Stimulated activated naive CD8-positive, alpha-beta T cell treated with anti-CD3 and anti-CD28 coated beads, Interleukin-15, amount 100 ng/mL, for 72 hours (primary cell): ENCODE data around the gene OCRL.
A peak's percentile ranks its signal among the peaks of the same experiment; 100 is the strongest.

ENCODE experiments used
- ATAC-seq: fragments of 150-1000 bp; cut with Tn5 transposase; 2 replicates; pipeline ENCODE4 v1.10.0; 2021; ENCODE audit warnings: mild to moderate bottlenecking, moderate library complexity
- DNase-seq, 2 donors: peaks; one replicate each; pipeline ENCODE4 v3.0.0; 2021 to 2022
- H3K27ac Mint-ChIP-seq, 2 donors: one replicate each; pipeline ENCODE4 v1.8.0; 2022; ENCODE audit warnings: mild to moderate bottlenecking in 2 of 2, mixed read lengths in 2 of 2, moderate library complexity in 2 of 2
- H3K27me3 Mint-ChIP-seq: one replicate; pipeline ENCODE4 v1.8.0; 2022; ENCODE audit warnings: mixed read lengths
- H3K4me1 Mint-ChIP-seq: one replicate; pipeline ENCODE4 v1.8.0; 2022; ENCODE audit warnings: mild to moderate bottlenecking, mixed read lengths
- H3K4me3 Mint-ChIP-seq, 2 donors: one replicate each; pipeline ENCODE4 v1.8.0; 2022; ENCODE audit warnings: mild to moderate bottlenecking in 2 of 2, mixed read lengths in 2 of 2, moderate library complexity in 1 of 2
- H3K9me3 Mint-ChIP-seq, 2 donors: one replicate each; pipeline ENCODE4 v1.8.0; 2022; ENCODE audit warnings: mixed read lengths in 2 of 2

OCRL gene

DNA sequence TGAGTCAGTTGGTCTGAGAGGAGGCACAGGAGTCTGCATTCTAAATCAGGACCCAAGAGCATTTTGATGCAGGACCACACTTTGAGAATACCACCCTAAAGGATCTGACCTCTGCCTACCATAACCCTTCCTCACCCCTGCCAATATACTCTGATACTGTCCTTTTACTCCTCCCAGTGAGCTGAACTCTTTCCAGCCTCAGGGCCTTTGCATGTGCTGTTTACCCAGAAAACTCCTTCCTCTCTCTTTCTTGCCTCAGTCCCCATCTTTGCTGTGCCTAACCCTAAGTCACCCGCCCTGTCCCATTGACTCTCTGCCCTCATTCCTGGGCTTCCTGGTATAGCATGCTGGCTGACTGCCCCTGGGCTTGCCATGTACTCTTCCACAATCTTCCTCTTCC is 54.7 kb downstream of the OCRL start:
- H3K4me1 Mint-ChIP-seq = peaks cover 5% of the 10 kb centered on the region
- H3K27me3 Mint-ChIP-seq = no peaks in the 10 kb centered on the region
- no peak for ATAC-seq
- no peaks in the 10 kb centered on the region for H3K9me3 Mint-ChIP-seq
- H3K27ac Mint-ChIP-seq = no peak overlapping the region
- DNase-seq = no peak
- no peak overlapping the region for H3K4me3 Mint-ChIP-seq

DNA sequence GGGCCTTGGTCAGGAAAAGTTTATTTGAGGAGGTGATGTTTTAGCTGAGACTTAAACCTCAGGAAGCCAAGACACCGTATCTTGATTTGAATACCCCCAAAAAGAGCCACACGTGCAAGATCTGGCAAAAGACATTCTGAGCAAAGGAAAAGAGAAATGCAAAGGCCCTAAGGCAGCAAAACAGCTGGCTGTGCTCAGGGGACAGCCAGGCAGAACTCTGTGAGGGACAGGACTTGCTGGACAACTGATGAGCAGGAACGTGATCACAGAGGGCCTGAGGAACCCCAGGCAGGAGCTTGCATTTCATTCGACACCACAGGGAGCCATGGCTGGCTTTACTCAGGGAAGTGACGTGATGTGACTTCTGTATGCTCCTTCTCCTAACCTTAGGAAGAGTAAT is 56.0 kb downstream of the OCRL start:
- no peaks in the 10 kb centered on the region for H3K9me3 Mint-ChIP-seq
- peaks cover 5% of the 10 kb centered on the region for H3K4me1 Mint-ChIP-seq
- no peaks in the 10 kb centered on the region for H3K27me3 Mint-ChIP-seq
- no peak overlapping the region for H3K4me3 Mint-ChIP-seq
- DNase-seq (no peak), ATAC-seq (no peak)
- H3K27ac Mint-ChIP-seq = no peak overlapping the region

GRCh38 chrX:129597905-129598304 is 57.8 kb downstream of the OCRL start:
- ATAC-seq (no peak), DNase-seq (no peak)
- Mint-ChIP-seq H3K9me3 (no peaks in the 10 kb centered on the region), H3K4me1 (peaks cover 8% of the 10 kb centered on the region), H3K27ac (no peak overlapping the region), H3K27me3 (no peaks in the 10 kb centered on the region), H3K4me3 (no peak overlapping the region)

DNA sequence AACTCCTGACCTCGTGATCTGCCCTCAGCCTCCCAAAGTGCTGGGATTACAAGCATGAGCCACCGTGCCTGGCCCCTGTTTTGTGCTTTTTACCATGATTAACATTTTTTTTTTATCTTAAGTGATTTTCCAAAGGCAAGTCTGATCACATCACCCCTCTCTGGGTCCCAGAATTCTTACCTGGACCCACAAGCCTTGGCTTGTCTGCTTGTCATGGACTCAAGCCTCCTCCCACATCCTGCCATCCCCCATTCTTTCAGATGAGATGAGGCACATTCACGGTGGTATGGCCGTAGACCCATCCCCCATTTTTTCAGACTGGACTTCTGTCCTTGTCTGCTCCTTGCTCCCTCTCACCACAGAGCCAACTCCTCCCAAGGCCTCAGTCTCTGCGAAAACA is 59.4 kb downstream of the OCRL start:
- no peak overlapping the region for H3K4me3 Mint-ChIP-seq
- H3K9me3 Mint-ChIP-seq = no peaks in the 10 kb centered on the region
- DNase-seq (no peak), ATAC-seq (no peak)
- no peaks in the 10 kb centered on the region for H3K27me3 Mint-ChIP-seq
- H3K4me1 Mint-ChIP-seq = peaks cover 22% of the 10 kb centered on the region
- H3K27ac Mint-ChIP-seq = no peak overlapping the region

DNA sequence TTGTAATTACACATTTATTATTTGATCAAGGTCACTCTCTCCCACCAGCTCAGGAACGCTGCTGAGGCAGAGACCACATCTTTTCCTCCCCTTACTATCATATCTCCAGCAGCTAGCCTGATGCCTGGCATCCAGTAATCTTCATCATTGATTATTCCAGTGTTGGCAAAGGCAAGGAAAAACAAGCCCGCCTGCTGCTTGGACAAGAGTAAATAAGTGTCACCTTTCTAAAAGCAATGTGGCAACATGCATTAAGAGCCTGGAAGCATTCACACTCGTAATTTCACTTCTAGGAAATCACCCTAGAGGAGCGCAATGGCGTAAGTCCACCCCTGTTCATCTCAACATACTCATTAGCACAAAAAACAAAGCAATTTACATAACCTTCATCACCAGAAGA is 59.9 kb downstream of the OCRL start:
- H3K4me1 Mint-ChIP-seq = peaks cover 27% of the 10 kb centered on the region
- H3K4me3 Mint-ChIP-seq = no peak overlapping the region
- H3K27ac Mint-ChIP-seq = no peak overlapping the region
- no peaks in the 10 kb centered on the region for H3K27me3 Mint-ChIP-seq
- DNase-seq (no peak), ATAC-seq (no peak)
- no peaks in the 10 kb centered on the region for H3K9me3 Mint-ChIP-seq

- Mint-ChIP-seq H3K27ac (no peak overlapping the region), H3K9me3 (no peaks in the 10 kb centered on the region), H3K4me3 (no peak overlapping the region), H3K4me1 (peaks cover 35% of the 10 kb centered on the region), H3K27me3 (no peaks in the 10 kb centered on the region)
- DNase-seq (peak in 1 of 2 donors; percentile 12), ATAC-seq (peak; percentile 44)
These were observed 60.9 kb downstream of the OCRL start for GRCh38 chrX:129600981-129601424.

- H3K4me1 Mint-ChIP-seq = peaks cover 36% of the 10 kb centered on the region
- H3K9me3 Mint-ChIP-seq = no peaks in the 10 kb centered on the region
- H3K4me3 Mint-ChIP-seq = no peak overlapping the region
- peak overlapping the region in 1 of 2 donors; percentile 41 for H3K27ac Mint-ChIP-seq
- H3K27me3 Mint-ChIP-seq = no peaks in the 10 kb centered on the region
- ATAC-seq = no peak
- DNase-seq = peak; percentile 17 to 38
These were observed 66.9 kb downstream of the OCRL start for GRCh38 chrX:129606918-129607317.

GRCh38 chrX:129608496-129608895 is 68.4 kb downstream of the OCRL start:
- ATAC-seq = no peak
- H3K27me3 Mint-ChIP-seq = no peaks in the 10 kb centered on the region
- H3K4me3 Mint-ChIP-seq = no peak overlapping the region
- H3K9me3 Mint-ChIP-seq = no peaks in the 10 kb centered on the region
- DNase-seq = no peak
- H3K4me1 Mint-ChIP-seq = peaks cover 29% of the 10 kb centered on the region
- peak overlapping the region in 1 of 2 donors; percentile 30 for H3K27ac Mint-ChIP-seq

- H3K4me3 Mint-ChIP-seq = no peak overlapping the region
- H3K27me3 Mint-ChIP-seq = no peaks in the 10 kb centered on the region
- no peak for DNase-seq
- H3K4me1 Mint-ChIP-seq = peaks cover 20% of the 10 kb centered on the region
- no peaks in the 10 kb centered on the region for H3K9me3 Mint-ChIP-seq
- H3K27ac Mint-ChIP-seq = no peak overlapping the region
- no peak for ATAC-seq
These were observed 69.3 kb downstream of the OCRL start for GRCh38 chrX:129609395-129609794.

DNA sequence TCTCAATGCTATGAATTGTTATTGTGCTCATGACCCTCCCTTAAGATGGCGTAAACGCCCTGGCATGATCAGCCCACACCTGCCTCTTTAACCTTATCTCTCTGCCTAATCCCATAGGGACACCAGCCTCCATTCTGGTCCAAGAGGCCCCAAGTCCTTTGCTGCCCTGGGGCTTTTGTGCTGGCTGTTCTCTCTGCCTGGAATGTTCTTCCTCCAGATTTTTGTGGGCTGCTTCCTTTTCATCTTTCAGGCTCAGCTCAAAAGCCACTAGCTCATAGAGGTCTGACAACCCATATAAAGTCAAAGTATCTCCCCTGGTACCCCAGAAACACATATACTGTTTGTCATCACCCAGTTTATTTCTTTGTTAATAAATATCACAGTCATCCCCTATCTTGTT is 72.3 kb downstream of the OCRL start:
- DNase-seq (no peak), ATAC-seq (no peak)
- H3K4me1 Mint-ChIP-seq = no peaks in the 10 kb centered on the region
- H3K9me3 Mint-ChIP-seq = no peaks in the 10 kb centered on the region
- H3K4me3 Mint-ChIP-seq = no peak overlapping the region
- H3K27me3 Mint-ChIP-seq = no peaks in the 10 kb centered on the region
- no peak overlapping the region for H3K27ac Mint-ChIP-seq

DNA sequence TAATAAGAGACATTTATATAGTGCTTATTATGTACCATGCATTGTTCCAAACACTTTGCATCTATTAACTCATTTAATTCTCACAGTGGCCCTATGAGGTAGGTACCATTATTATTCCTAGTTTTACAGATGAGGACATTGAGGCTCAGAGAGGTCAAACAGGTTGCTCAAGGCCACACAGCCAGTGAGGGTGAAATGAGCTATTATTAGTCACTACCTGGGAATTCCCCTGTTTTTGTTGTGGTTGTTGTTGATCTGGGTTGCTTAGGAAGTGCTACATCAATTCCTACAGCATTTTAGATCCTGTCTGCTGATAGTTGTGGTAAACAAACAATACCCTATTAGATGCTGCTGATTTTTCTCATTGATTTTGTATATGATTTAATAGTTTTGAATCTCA is 73.5 kb downstream of the OCRL start:
- DNase-seq (no peak), ATAC-seq (no peak)
- no peak overlapping the region for H3K4me3 Mint-ChIP-seq

GRCh38 chrX:129614481-129615255 is 74.6 kb downstream of the OCRL start:
- Mint-ChIP-seq H3K9me3 (no peaks in the 10 kb centered on the region), H3K27me3 (no peaks in the 10 kb centered on the region), H3K4me1 (no peaks in the 10 kb centered on the region), H3K4me3 (no peak overlapping the region), H3K27ac (no peak overlapping the region)
- ATAC-seq (no peak), DNase-seq (no peak)

More for the DNA sequence above, 73.5 kb downstream of the OCRL start:
- Mint-ChIP-seq H3K27ac (peak overlapping the region in 1 of 2 donors; percentile 92), H3K27me3 (no peaks in the 10 kb centered on the region), H3K9me3 (no peaks in the 10 kb centered on the region), H3K4me1 (no peaks in the 10 kb centered on the region)

DNA sequence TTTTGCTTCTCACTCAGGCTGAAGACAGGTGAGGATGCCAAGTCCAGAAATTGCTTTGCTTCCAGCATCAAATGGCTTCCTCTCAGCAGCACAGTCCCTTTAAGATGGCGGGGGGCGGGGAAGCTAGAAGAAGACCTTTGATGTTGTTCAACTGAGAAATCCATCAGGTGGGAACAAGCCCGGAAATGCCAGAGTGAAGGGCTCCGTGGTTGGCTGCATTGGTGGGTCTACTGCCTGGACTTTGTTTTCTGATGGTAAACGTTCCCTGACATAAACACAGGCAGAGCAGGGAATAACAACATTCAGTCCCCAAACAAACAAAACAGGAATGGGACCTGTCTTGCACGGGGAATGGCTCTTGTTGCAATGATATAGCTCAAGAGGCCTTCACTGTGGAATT is 77.4 kb downstream of the OCRL start:
- DNase-seq (no peak), ATAC-seq (no peak)
- no peaks in the 10 kb centered on the region for H3K4me1 Mint-ChIP-seq
- H3K9me3 Mint-ChIP-seq = no peaks in the 10 kb centered on the region
- no peaks in the 10 kb centered on the region for H3K27me3 Mint-ChIP-seq
- H3K4me3 Mint-ChIP-seq = no peak overlapping the region
- no peak overlapping the region for H3K27ac Mint-ChIP-seq

- Mint-ChIP-seq H3K27me3 (no peaks in the 10 kb centered on the region), H3K4me1 (no peaks in the 10 kb centered on the region)
- DNase-seq = no peak
These were observed 78.9 kb downstream of the OCRL start for GRCh38 chrX:129618997-129619396.

GRCh38 chrX:129622757-129623301 is 82.8 kb downstream of the OCRL start:
- Mint-ChIP-seq H3K4me3 (no peak overlapping the region), H3K27me3 (no peaks in the 10 kb centered on the region), H3K4me1 (no peaks in the 10 kb centered on the region), H3K27ac (no peak overlapping the region), H3K9me3 (no peaks in the 10 kb centered on the region)
- ATAC-seq = no peak
- no peak for DNase-seq

More at GRCh38 chrX:129618997-129619396, 78.9 kb downstream of the OCRL start:
- no peak for ATAC-seq
- H3K27ac Mint-ChIP-seq = no peak overlapping the region
- H3K9me3 Mint-ChIP-seq = no peaks in the 10 kb centered on the region
- H3K4me3 Mint-ChIP-seq = no peak overlapping the region

DNA sequence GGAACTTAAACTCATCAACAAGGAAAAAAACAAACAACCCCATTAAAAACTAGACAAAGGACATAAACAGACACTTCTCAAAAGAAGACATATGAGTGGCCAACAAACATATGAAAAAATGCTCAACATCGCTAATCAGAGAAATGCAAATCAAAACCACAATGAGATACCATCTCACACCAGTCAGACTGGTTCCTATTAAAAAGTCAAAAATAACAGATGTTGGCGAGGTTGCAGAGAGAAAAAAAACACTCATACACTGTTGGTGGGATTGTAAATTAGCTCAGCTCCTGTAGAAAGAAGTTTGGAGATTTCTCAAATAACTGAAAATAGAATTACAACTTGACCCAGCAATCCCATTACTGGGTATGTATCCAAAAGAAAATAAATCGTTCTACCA is 86.0 kb downstream of the OCRL start:
- no peaks in the 10 kb centered on the region for H3K9me3 Mint-ChIP-seq
- no peak overlapping the region for H3K4me3 Mint-ChIP-seq
- no peak for DNase-seq
- H3K27ac Mint-ChIP-seq = peak overlapping the region in 1 of 2 donors; percentile 33
- no peaks in the 10 kb centered on the region for H3K4me1 Mint-ChIP-seq
- no peak for ATAC-seq
- H3K27me3 Mint-ChIP-seq = no peaks in the 10 kb centered on the region

GRCh38 chrX:129629837-129630236 is 89.8 kb downstream of the OCRL start:
- Mint-ChIP-seq H3K4me1 (no peaks in the 10 kb centered on the region), H3K9me3 (no peaks in the 10 kb centered on the region), H3K27ac (no peak overlapping the region), H3K27me3 (no peaks in the 10 kb centered on the region), H3K4me3 (no peak overlapping the region)
- ATAC-seq = no peak
- DNase-seq = no peak
